Fibroblast of lung (primary cell): ENCODE data around the gene DMXL2. TPM values are rescaled to one million over a fixed set of nuclear protein-coding genes. Genes with fewer than 3 reads are reported as not detected.

Source experiments
- DNase-seq, 2 donors: peaks; one replicate each; pipeline versions ENCODE4 v3.0.0 to v3.0.0-alpha.2; 2010; ENCODE audit warnings: low read depth in 2 of 2
- H2AFZ ChIP-seq: 2 replicates; pipeline ENCODE4 v1.5.1; 2012; ENCODE audit warnings: low read length, control low read depth, inconsistent platforms
- H3K27ac ChIP-seq: 2 replicates; pipeline ENCODE4 v1.5.1; 2011; ENCODE audit warnings: low read length, control low read depth; ENCODE audit not compliant: insufficient read depth
- H3K27me3 ChIP-seq: 2 replicates; pipeline ENCODE4 v1.5.1; 2011; ENCODE audit warnings: mild to moderate bottlenecking, low read length; ENCODE audit not compliant: control insufficient read depth, insufficient read depth
- H3K36me3 ChIP-seq: 2 replicates; pipeline ENCODE4 v1.5.1; 2011; ENCODE audit warnings: low read length; ENCODE audit not compliant: control insufficient read depth, insufficient read depth
- H3K4me1 ChIP-seq: 2 replicates; pipeline ENCODE4 v1.5.1; 2011; ENCODE audit warnings: low read length; ENCODE audit not compliant: control insufficient read depth, insufficient read depth; ENCODE audit errors: extremely low read depth
- H3K4me2 ChIP-seq: 2 replicates; pipeline ENCODE4 v1.5.1; 2011; ENCODE audit warnings: low read length, control low read depth; ENCODE audit not compliant: insufficient read depth; ENCODE audit errors: extremely low read depth
- H3K4me3 ChIP-seq, 4 experiments: fragments of 200-600 bp in 1 of 4; sonication (generic) in 1 of 4; replicated peaks in 1 of 4; 2 replicates each; pipeline ENCODE4 v1.5.1; 2011 to 2016; ENCODE audit warnings: low read length in 4 of 4, low read depth in 3 of 4, mild to moderate bottlenecking in 3 of 4, control low read depth in 2 of 4, inconsistent platforms in 1 of 4, mixed read lengths in 1 of 4; ENCODE audit not compliant: insufficient read depth in 1 of 4; ENCODE audit errors: control extremely low read depth in 1 of 4
- H3K79me2 ChIP-seq: 2 replicates; pipeline ENCODE4 v1.5.1; 2012; ENCODE audit warnings: mild to moderate bottlenecking, low read length, inconsistent platforms; ENCODE audit not compliant: control insufficient read depth, insufficient read depth
- H3K9ac ChIP-seq: 2 replicates; pipeline ENCODE4 v1.5.1; 2011; ENCODE audit warnings: mild to moderate bottlenecking, low read length, control low read depth; ENCODE audit not compliant: insufficient read depth
- H3K9me3 ChIP-seq: 2 replicates; pipeline ENCODE4 v1.5.1; 2012; ENCODE audit warnings: low read depth, low read length; ENCODE audit not compliant: control insufficient read depth, insufficient read depth
- H4K20me1 ChIP-seq: 2 replicates; pipeline ENCODE4 v1.5.1; 2011; ENCODE audit warnings: low read length; ENCODE audit not compliant: control insufficient read depth, insufficient read depth; ENCODE audit errors: extremely low read depth
- EZH2 ChIP-seq: IDR thresholded peaks from 2 replicates; pipeline ENCODE4 v1.5.1; 2012; ENCODE audit warnings: low read length, control low read depth, mild to moderate bottlenecking; ENCODE audit errors: missing control alignments
- polyA plus RNA-seq, 2 donors: library from polyadenylated mRNA; depleted of rRNA in 1 of 2; stranded (reverse) in 1 of 2; unstranded in 1 of 2; fragments of >200 nt; gene quantifications; 2 replicates each; pipeline ENCODE4 v1.2.1, GENCODE V29; 2011 to 2012; ENCODE audit warnings: missing spikeins in 1 of 2
- total RNA-seq: library from RNA; depleted of rRNA; stranded (reverse); fragments of >200 nt; gene quantifications from 2 replicates; pipeline ENCODE4 v1.2.1, GENCODE V29; 2014
- TF ChIP-seq, protein P1 (sequence below), 2 donors: IDR thresholded peaks in 1 of 2; conservative IDR thresholded peaks in 1 of 2; 1 replicate in 1 of 2; 2 replicates in 1 of 2; pipeline ENCODE4 v1.5.1; 2011 to 2012; ENCODE audit warnings: low read length in 2 of 2, control low read depth in 1 of 2, inconsistent platforms in 1 of 2, low read depth in 1 of 2, mild to moderate bottlenecking in 1 of 2

Gene DMXL2
- total and polyA plus RNA-seq, 2 donors (not counting 1 experiment from before 2014, with no cell fraction given): 9.4 to 31.2 TPM

DNA sequence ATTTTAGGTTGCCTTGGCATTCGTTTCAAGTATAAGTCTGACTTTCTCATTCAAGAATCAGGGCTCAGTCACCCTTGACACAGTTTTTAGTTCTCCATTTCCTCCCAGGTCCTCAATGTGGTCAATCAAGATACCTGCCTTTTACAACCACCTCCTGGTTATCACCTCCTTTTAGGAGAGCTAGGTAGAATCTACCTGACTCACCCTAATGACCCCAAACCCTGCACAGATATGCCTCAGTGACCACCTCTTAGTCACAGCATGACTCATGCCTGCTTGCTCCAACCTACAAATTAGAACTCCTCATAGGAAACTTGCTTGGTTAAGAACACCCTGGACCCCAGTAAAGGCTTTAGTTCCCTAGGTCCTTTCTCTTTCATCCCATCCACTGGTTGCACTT is 22.5 kb downstream of the DMXL2 start:
- Histone ChIP-seq H4K20me1 (no peaks in the 10 kb centered on the region), H3K79me2 (no peaks in the 10 kb centered on the region), H3K4me3 (no peak overlapping the region), H3K4me1 (peaks cover 2% of the 10 kb centered on the region), H3K9me3 (no peaks in the 10 kb centered on the region), H3K4me2 (no peak overlapping the region), H3K36me3 (no peaks in the 10 kb centered on the region), H2AFZ (no peak overlapping the region), H3K27ac (no peak overlapping the region), H3K27me3 (no peaks in the 10 kb centered on the region), H3K9ac (no peak overlapping the region)
- TF ChIP-seq, protein P1, sequence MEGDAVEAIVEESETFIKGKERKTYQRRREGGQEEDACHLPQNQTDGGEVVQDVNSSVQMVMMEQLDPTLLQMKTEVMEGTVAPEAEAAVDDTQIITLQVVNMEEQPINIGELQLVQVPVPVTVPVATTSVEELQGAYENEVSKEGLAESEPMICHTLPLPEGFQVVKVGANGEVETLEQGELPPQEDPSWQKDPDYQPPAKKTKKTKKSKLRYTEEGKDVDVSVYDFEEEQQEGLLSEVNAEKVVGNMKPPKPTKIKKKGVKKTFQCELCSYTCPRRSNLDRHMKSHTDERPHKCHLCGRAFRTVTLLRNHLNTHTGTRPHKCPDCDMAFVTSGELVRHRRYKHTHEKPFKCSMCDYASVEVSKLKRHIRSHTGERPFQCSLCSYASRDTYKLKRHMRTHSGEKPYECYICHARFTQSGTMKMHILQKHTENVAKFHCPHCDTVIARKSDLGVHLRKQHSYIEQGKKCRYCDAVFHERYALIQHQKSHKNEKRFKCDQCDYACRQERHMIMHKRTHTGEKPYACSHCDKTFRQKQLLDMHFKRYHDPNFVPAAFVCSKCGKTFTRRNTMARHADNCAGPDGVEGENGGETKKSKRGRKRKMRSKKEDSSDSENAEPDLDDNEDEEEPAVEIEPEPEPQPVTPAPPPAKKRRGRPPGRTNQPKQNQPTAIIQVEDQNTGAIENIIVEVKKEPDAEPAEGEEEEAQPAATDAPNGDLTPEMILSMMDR (conservative IDR thresholded peaks at IDR 0.05 in 1 of 2, IDR thresholded peaks at IDR 0.05 in 1 of 2; ENCODE audit: low read depth in 1 of 2, low read length in 2 of 2): no peak
- peak in 1 of 2 donors; percentile 44 for DNase-seq

DNA sequence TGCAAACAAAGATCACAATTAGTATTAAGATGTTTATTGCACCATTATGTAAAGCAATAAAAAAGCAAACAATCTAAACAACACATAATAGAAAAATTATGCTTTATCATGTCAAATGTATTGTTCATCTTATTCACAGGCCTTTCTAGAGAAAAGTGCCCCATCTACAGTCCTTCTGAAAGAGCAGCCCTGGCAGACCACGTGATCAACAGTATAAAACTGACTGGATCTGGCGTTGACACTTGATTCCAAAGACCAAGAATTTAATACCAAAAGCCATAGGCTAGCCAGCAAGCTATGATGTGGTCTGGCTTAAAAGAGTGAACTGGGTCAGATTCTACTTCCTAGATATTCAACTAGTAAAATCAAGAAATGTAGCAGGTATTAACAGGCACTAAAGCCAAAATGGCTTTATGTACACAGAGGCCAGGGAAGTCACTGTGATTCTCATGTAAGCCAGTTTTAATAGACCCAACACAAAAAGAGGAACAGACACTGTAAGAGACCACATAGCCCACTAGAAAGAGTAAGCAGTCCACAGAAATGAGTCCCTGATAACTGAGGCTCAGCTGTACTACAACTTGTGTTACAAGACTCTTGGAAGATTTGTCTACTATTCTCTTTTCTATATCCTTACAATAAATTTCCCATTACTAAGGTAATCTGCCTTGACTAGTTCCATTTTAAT is 32.5 kb downstream of the DMXL2 start:
- Histone ChIP-seq H3K9ac (no peak overlapping the region), H3K4me3 (no peak overlapping the region), H3K4me2 (no peak overlapping the region), H3K79me2 (no peaks in the 10 kb centered on the region), H3K27me3 (no peaks in the 10 kb centered on the region), H4K20me1 (no peaks in the 10 kb centered on the region), H3K27ac (no peak overlapping the region), H3K9me3 (no peaks in the 10 kb centered on the region), H2AFZ (no peak overlapping the region), H3K36me3 (no peaks in the 10 kb centered on the region), H3K4me1 (no peaks in the 10 kb centered on the region)
- TF ChIP-seq, protein P1 (conservative IDR thresholded peaks at IDR 0.05 in 1 of 2, IDR thresholded peaks at IDR 0.05 in 1 of 2; ENCODE audit: low read depth in 1 of 2, low read length in 2 of 2): no peak
- no peak for TF ChIP-seq EZH2
- DNase-seq: no peak

DNA sequence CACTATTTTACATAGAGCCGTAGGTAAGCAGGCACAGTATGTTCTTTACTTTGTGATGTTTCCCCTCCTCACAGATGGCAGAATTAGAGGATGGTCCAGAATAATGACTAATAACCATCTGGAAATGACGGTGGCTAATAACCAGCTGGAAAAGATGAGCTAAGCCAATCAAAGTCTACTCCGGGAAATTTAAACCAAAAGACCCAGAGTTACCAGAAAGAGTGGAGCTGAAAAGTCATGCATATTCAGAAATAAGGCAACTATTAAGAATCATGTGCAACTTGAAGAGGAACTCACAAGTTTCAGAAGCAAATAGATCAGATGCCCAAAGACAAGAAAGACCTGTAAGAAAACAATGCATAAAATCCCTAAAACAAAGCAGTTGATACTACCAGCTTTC is 33.6 kb downstream of the DMXL2 start:
- Histone ChIP-seq H3K27me3 (no peaks in the 10 kb centered on the region), H2AFZ (no peak overlapping the region), H3K9me3 (no peaks in the 10 kb centered on the region), H3K79me2 (no peaks in the 10 kb centered on the region), H3K4me1 (no peaks in the 10 kb centered on the region), H3K4me3 (no peak overlapping the region), H3K4me2 (no peak overlapping the region), H4K20me1 (no peaks in the 10 kb centered on the region), H3K36me3 (no peaks in the 10 kb centered on the region), H3K9ac (no peak overlapping the region), H3K27ac (no peak overlapping the region)
- TF ChIP-seq, protein P1 (conservative IDR thresholded peaks at IDR 0.05 in 1 of 2, IDR thresholded peaks at IDR 0.05 in 1 of 2; ENCODE audit: low read depth in 1 of 2, low read length in 2 of 2): no peak
- no peak for TF ChIP-seq EZH2
- no peak for DNase-seq
